HS-5 (cell line): ENCODE data around the gene ALPL.
"Not testable (repeated sequence)": the region's sequence is repeated elsewhere in the genome, so short reads cannot be mapped to it uniquely, and the experiment has no call there.

Experiments used
- DNase-seq: peaks from one replicate; pipeline ENCODE4 v3.0.0-alpha.2; 2012; ENCODE audit warnings: low read depth

The ALPL gene

GRCh38 chr1:21559788-21560567, 50.8 kb downstream of the ALPL start:
- no peak for DNase-seq

DNA sequence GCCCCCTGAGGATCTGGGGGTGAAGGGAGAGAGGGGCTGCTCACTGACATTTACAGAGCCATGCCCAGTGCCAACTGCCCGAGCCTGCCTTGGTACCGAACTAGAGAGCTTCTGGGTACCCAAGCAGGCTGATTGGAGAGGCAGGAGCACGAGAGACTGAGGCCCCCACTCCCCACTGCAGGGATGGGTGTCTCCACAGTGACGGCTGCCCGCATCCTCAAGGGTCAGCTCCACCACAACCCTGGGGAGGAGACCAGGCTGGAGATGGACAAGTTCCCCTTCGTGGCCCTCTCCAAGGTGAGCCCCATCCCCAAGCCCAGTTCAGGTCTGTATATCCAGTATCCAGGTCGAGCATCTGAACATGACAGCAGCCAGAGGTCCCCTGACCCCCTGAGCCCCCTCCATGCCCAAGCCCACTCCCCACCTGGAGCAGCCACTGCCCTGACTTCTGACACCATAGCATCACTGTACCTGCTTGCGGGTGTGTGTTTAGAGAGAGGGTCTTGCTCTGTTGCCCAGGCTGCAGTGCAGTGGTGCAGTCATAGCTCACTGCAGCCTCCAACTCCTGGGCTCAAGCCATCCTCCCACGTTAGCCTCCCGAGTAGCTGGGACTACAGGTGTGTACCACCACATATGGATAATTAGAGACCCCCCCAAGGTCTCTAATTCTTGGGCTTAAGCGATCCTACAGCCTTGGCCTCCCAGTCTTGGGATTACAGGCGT, 51.9 kb downstream of the ALPL start:
- DNase-seq = no peak

- no peak for DNase-seq
Observed at GRCh38 chr1:21562896-21563295, 53.7 kb downstream of the ALPL start.

DNA sequence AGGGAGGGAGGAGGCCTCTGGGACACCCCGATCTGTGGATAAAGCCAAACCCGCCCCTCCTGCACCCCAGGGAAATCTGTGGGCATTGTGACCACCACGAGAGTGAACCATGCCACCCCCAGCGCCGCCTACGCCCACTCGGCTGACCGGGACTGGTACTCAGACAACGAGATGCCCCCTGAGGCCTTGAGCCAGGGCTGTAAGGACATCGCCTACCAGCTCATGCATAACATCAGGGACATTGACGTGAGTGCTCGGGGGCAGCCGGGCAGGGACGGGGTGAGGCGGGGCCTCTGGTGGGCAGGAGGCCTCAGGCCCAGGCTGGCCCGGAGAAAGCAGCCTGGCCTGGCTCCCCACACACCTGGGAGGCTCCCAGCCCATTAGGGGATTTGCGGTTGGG, 54.7 kb downstream of the ALPL start:
- DNase-seq = no peak

DNA sequence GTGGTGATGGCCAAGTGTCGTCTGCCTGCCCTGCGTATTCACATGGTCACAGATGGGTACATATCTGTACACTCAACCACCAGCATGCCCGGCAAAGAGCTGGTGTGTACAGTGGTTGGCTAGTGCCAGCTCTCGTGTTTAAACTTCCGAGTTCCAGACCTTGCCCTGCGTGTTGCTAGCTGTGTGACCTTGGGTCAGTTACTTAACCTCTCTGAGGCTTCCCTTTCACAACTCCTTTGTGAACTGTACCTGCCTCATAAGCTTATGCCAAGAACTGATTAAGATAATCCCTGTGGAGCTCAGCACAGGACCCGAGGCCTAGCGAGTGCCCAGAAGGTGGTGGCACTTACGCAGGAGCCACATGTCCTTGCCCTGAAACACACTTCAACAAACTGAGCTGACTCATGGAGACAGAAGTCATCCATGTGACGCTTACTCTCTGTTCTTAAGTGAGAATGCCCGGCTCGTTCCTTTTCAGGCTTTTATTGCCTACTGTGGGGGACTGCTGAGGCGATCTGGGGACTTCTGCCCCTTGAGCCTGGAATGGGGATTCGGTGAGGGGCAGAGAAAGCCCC, 55.4 kb downstream of the ALPL start:
- no peak for DNase-seq

- DNase-seq = no peak
Observed at GRCh38 chr1:21565285-21565684, 56.1 kb downstream of the ALPL start.

GRCh38 chr1:21566361-21566760, 57.1 kb downstream of the ALPL start:
- not testable (repeated sequence) for DNase-seq

- DNase-seq = peak; percentile 88
Observed at GRCh38 chr1:21567241-21568005, 58.2 kb downstream of the ALPL start.

GRCh38 chr1:21568006-21568746, 59.0 kb downstream of the ALPL start:
- DNase-seq = no peak

DNA sequence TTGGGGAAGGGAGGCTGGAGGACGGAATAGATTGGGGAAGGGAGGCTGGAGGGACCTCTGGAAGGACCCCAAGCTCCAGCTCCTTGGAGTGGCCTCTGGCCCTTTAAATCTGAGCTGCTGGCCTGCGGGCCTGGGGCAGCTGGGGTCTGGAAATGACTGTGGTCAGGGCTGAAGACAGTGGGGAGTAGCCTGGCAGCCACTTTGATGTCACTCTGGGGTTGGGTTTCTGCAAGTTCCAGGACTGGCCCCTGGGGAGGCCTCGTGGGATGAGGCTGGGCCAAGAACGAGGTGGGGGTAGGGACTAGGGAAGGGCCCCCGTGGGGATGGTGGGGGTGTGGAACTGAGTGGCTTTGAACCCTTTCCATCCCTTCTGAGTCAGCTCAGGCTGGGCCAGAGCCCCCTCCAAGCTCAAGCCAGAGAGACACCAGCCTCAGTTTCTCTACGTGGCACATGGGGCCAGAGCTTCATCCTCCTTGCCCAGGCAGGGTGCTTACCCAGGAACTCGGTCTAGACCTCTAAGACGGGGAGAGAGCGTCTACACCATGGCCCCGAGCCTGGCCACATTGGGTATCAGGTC, 59.7 kb downstream of the ALPL start:
- DNase-seq = no peak

DNA sequence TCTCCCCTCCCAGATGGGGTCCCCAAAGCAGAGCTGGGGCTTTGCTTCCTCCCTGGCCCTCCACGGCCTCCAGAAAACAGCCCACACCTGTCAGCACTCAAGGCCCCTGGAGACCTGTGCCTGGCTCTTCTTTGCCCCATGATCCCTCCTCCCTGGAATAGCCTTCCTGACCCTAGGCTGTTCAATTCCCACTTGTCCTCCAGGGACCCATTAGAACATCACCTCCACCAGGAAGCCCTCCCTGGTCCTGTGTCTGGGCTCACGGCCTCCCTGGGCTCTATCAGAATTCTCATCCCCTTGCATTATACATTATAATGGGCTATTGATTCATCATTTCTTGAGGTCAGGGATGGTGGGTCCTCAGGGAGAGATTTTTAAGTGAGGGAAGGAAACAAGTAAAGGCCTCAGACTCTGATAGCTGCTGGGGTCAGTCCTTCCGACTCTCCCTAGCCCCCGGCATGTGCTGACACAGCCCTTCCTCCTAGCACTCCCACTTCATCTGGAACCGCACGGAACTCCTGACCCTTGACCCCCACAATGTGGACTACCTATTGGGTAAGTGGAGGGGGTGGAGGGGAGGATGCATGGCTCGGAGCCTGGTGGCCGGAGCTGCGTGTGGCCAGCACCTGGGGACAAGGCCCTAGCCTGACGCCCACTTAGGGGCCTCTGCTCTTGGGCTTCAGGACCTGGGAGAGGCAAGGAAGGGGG, 60.8 kb downstream of the ALPL start:
- no peak for DNase-seq

DNA sequence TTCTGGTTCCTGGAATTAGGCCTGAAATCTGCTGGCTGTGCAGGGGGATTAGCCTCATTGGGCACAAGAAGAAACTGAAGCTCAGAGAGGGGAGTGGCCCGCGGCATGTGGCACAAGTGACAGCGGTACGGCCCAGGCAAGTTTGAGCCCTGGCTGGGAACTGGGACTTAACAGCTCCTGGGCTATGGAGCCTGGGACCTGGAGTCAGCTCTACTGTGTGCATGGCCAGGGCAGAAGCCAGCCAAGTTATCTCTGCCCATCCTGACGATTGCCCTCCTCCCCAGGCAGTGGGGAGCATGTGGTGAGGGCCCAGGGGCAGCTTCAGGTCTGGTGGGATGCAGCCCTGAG, 61.3 kb downstream of the ALPL start:
- no peak for DNase-seq

DNA sequence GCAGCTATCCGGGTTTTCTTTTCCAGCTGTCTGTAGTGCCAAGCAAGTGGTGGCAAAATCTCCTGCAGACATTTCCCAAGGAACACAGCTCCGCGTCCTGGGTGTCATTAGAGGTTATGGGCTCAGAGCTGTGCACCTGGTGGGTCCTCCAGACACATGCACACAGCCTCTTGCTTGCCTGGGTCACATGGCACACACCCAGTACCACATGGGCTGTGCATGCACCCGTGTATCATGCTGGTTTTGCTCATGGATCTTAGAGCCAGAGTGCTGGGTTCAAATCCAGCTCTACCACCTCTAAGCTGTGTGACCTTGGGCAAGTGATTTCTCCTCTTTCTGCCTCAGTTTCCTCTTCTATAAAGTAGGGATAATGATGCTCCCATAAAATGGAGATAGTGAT, 61.7 kb downstream of the ALPL start:
- no peak for DNase-seq

DNA sequence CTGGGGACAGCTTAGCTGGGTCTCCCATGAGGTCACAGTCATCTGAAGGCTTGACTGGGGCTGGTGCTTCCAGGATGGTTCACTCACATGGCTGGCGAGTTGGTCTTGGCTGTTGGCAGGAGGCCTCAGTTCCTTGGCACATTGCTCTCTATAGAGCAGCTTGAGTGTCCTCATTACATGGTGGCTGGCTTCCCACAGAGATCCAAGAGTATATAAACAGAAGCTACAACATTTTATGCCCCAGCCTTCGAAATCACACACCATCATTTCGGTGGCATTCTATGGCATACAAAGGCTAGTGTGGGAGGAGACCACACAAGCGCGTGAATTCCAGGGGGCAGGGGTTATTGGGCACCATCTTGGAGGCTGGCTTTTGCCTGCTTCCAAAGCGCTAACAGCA, 63.0 kb downstream of the ALPL start:
- DNase-seq = no peak

GRCh38 chr1:21572735-21573277, 63.6 kb downstream of the ALPL start:
- no peak for DNase-seq

- no peak for DNase-seq
Observed at GRCh38 chr1:21573475-21573874, 64.3 kb downstream of the ALPL start.

- peak; percentile 52 for DNase-seq
Observed at GRCh38 chr1:21573971-21574465, 64.8 kb downstream of the ALPL start.

GRCh38 chr1:21574466-21575151, 65.4 kb downstream of the ALPL start:
- no peak for DNase-seq

DNA sequence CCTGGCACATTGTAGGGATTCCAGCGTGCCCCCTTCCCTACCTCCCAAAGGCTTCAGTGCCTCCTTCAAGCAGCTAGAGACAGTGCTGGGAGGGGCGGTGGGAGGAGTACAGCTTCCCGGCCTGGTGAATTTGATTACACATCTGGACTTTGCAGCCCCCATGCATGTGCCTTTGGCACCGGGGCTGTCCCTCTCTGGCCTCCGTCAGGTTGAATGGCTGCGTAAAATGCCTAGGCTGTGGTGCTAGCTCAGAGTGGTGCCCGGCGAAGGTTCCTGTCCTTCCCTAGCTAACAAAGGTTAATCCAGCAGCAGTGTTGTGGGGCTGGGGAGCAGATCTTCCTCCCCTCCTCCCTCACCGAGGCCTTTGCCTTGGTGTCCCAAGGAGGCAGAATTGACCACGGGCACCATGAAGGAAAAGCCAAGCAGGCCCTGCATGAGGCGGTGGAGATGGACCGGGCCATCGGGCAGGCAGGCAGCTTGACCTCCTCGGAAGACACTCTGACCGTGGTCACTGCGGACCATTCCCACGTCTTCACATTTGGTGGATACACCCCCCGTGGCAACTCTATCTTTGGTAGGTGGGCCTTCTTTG, 66.2 kb downstream of the ALPL start:
- DNase-seq = no peak
